ENCODE results near the gene S100Z. TPM values are rescaled to one million over a fixed set of nuclear protein-coding genes. Genes with fewer than 3 reads are reported as not detected.

The S100Z gene
- total RNA-seq, 4 donors from 2014 or later = 0.36 to 1.7 (median 0.37) TPM; not detected in 1

GRCh38 chr5:76920491-76920890 lies 70.7 kb downstream of the S100Z start:
- no peak for DNase-seq (ENCODE audit: low spot score)
- ATAC-seq (ENCODE audit: low FRiP score) = no peak
- TF ChIP-seq CTCF (IDR thresholded peaks at IDR 0.05) = no peak

GRCh38 chr5:76926329-76927105 lies 76.7 kb downstream of the S100Z start:
- TF ChIP-seq CTCF (IDR thresholded peaks at IDR 0.05) = no peak
- no peak for DNase-seq (ENCODE audit: low spot score)
- no peak for ATAC-seq (ENCODE audit: low FRiP score)

- TF ChIP-seq CTCF (IDR thresholded peaks at IDR 0.05) = no peak
- ATAC-seq (ENCODE audit: low FRiP score) = no peak
- no peak for DNase-seq (ENCODE audit: low spot score)
Observed at GRCh38 chr5:76927961-76928360, 78.1 kb downstream of the S100Z start.

- ATAC-seq (ENCODE audit: low FRiP score) = no peak
- TF ChIP-seq CTCF (IDR thresholded peaks at IDR 0.05) = no peak
- DNase-seq (ENCODE audit: low spot score) = no peak
Observed at GRCh38 chr5:76930083-76930482, 80.3 kb downstream of the S100Z start.

GRCh38 chr5:76938177-76938576 lies 88.4 kb downstream of the S100Z start:
- ATAC-seq (ENCODE audit: low FRiP score) (no peak), DNase-seq (ENCODE audit: low spot score) (no peak)
- TF ChIP-seq CTCF (IDR thresholded peaks at IDR 0.05) = no peak

- TF ChIP-seq CTCF (IDR thresholded peaks at IDR 0.05) = no peak
- DNase-seq (ENCODE audit: low spot score) (no peak), ATAC-seq (ENCODE audit: low FRiP score) (no peak)
Observed at GRCh38 chr5:76941000-76941399, 91.2 kb downstream of the S100Z start.

- DNase-seq (ENCODE audit: low spot score) (no peak), ATAC-seq (ENCODE audit: low FRiP score) (no peak)
- no peak for TF ChIP-seq CTCF (IDR thresholded peaks at IDR 0.05)
Observed at GRCh38 chr5:76941442-76941841, 91.6 kb downstream of the S100Z start.
